MCF 10A (cell line): ENCODE measurements around the gene GRM3. TPM values are rescaled to one million over a fixed set of nuclear protein-coding genes. Genes with fewer than 3 reads are reported as not detected.

Experiments
- BruUV-seq: library from RNA; stranded (reverse); fragments of 400-500 nt; replicated peaks from 2 replicates; lab custom pipeline; 2021; lab: Mats Ljungman, UMichigan
- CTCF ChIA-PET: fragments of 300-600 bp; sonication (Branson Sonifier 250); formaldehyde crosslinking; extraction: SDS; loops from one replicate; lab custom pipeline; 2021; ENCODE audit warnings: antibody characterized with exemption, inconsistent platforms; lab: Yijun Ruan, JAX
- POLR2A ChIA-PET: fragments of 300-600, 350-650 bp; sonication (Branson Sonifier 250); formaldehyde crosslinking; extraction: SDS; loops from one replicate; lab custom pipeline; 2020; ENCODE audit warnings: antibody characterized with exemption, inconsistent platforms; lab: Yijun Ruan, JAX
- DNase-seq: peaks from one replicate; pipeline ENCODE4 v3.0.0-alpha.2; 2018; ENCODE audit not compliant: unreplicated experiment
- H3K27ac Mint-ChIP-seq: one replicate; pipeline ENCODE4 v1.8.0; 2022; ENCODE audit warnings: mild to moderate bottlenecking, low read depth, mixed read lengths; ENCODE audit not compliant: unreplicated experiment
- H3K27me3 Mint-ChIP-seq: one replicate; pipeline ENCODE4 v1.8.0; 2022; ENCODE audit warnings: mixed read lengths; ENCODE audit not compliant: insufficient read depth, unreplicated experiment
- H3K36me3 Mint-ChIP-seq: one replicate; pipeline ENCODE4 v1.8.0; 2022; ENCODE audit warnings: mild to moderate bottlenecking, moderate library complexity, mixed read lengths; ENCODE audit not compliant: insufficient read depth, unreplicated experiment
- H3K4me1 Mint-ChIP-seq: one replicate; pipeline ENCODE4 v1.8.0; 2022; ENCODE audit warnings: mixed read lengths; ENCODE audit not compliant: insufficient read depth, unreplicated experiment
- H3K4me3 Mint-ChIP-seq: one replicate; pipeline ENCODE4 v1.8.0; 2022; ENCODE audit warnings: mild to moderate bottlenecking, moderate library complexity, mixed read lengths; ENCODE audit not compliant: unreplicated experiment
- H3K9me3 Mint-ChIP-seq: one replicate; pipeline ENCODE4 v1.8.0; 2022; ENCODE audit warnings: mixed read lengths; ENCODE audit not compliant: unreplicated experiment
- CTCF ChIP-seq: fragments of 200-600 bp; IDR thresholded peaks from one replicate; pipeline ENCODE4 v1.8.0; 2022; ENCODE audit warnings: antibody characterized with exemption, mild to moderate bottlenecking; ENCODE audit not compliant: unreplicated experiment
- intact Hi-C: fragments of 100-400 bp; cut with micrococcal nuclease; formaldehyde crosslinking; loops from 2 replicates; pipeline ENCODE4 v1.14.1; 2022
- total RNA-seq: library from RNA; stranded (reverse); gene quantifications from 2 replicates; pipeline ENCODE4 v1.2.3, GENCODE V29; 2022

The GRM3 gene
- total RNA-seq, 1 experiment from 2014 or later, result not detected

- no TSS peak for BruUV-seq
- CTCF ChIA-PET, result no interaction called here
- no peak for DNase-seq
- intact Hi-C loops, result no loop called here
- no peak overlapping the region for H3K27ac Mint-ChIP-seq
- H3K4me3 Mint-ChIP-seq, result no peak overlapping the region
- H3K27me3 Mint-ChIP-seq, result peaks cover 13% of the 10 kb centered on the region
- H3K9me3 Mint-ChIP-seq, result no peaks in the 10 kb centered on the region
- POLR2A ChIA-PET, result no interaction called here
- no peaks in the 10 kb centered on the region for H3K36me3 Mint-ChIP-seq
- no peaks in the 10 kb centered on the region for H3K4me1 Mint-ChIP-seq
- TF ChIP-seq CTCF, result no peak
Observed at GRCh38 chr7:86790383-86790782, 146.7 kb downstream of the GRM3 start.

DNA sequence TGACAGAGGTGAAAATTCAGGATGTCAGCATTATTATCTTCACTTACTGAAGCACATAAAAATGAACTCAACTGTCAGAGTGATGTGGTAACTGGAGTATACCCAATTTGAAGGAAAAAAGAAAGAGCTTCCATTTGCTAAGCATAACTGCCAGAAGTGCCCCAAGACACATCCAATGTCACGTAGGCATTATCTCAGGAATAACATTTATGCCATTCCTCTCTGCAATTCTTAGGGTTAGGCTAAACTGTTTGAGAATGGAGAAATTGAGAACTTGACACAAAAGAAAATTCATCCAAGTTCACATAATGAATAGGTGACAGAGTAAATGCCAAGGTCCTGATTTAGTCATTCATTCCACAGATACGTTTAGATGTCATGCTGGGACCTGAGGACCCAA, 148.6 kb downstream of the GRM3 start:
- no peak overlapping the region for H3K4me3 Mint-ChIP-seq
- POLR2A ChIA-PET, result no interaction called here
- TF ChIP-seq CTCF, result no peak
- no peak overlapping the region for H3K27ac Mint-ChIP-seq
- no TSS peak for BruUV-seq
- intact Hi-C loops, result no loop called here
- H3K9me3 Mint-ChIP-seq, result no peaks in the 10 kb centered on the region
- no peaks in the 10 kb centered on the region for H3K4me1 Mint-ChIP-seq
- H3K36me3 Mint-ChIP-seq, result no peaks in the 10 kb centered on the region
- no peak for DNase-seq
- peaks cover 13% of the 10 kb centered on the region for H3K27me3 Mint-ChIP-seq
- CTCF ChIA-PET, result no interaction called here

GRCh38 chr7:86793136-86793535, 149.4 kb downstream of the GRM3 start:
- H3K4me3 Mint-ChIP-seq, result no peak overlapping the region
- CTCF ChIA-PET, result interaction anchor here (0.7 kb wide), 1 partner anchor 98 kb away, joined by 3 read pairs; no protein-coding TSS in a partner anchor
- TF ChIP-seq CTCF, result no peak
- DNase-seq, result no peak
- POLR2A ChIA-PET, result no interaction called here
- no peaks in the 10 kb centered on the region for H3K36me3 Mint-ChIP-seq
- no peaks in the 10 kb centered on the region for H3K4me1 Mint-ChIP-seq
- H3K27me3 Mint-ChIP-seq, result peaks cover 13% of the 10 kb centered on the region
- H3K9me3 Mint-ChIP-seq, result no peaks in the 10 kb centered on the region
- H3K27ac Mint-ChIP-seq, result no peak overlapping the region
- BruUV-seq, result no TSS peak
- intact Hi-C loops, result no loop called here

GRCh38 chr7:86814661-86815379, 171.1 kb downstream of the GRM3 start:
- H3K27ac Mint-ChIP-seq, result no peak overlapping the region
- no peaks in the 10 kb centered on the region for H3K9me3 Mint-ChIP-seq
- H3K27me3 Mint-ChIP-seq, result peaks cover 50% of the 10 kb centered on the region
- DNase-seq, result peak; percentile 23
- H3K4me3 Mint-ChIP-seq, result no peak overlapping the region
- POLR2A ChIA-PET, result no interaction called here
- TF ChIP-seq CTCF, result peak; percentile 24
- intact Hi-C loops, result loop anchor here (2.0 kb wide), 1 partner anchor 924 kb away; no protein-coding TSS in a partner anchor
- H3K4me1 Mint-ChIP-seq, result no peaks in the 10 kb centered on the region
- no peaks in the 10 kb centered on the region for H3K36me3 Mint-ChIP-seq
- CTCF ChIA-PET, result interaction anchor here (0.6 to 1.8 kb wide), 9 partner anchors 9 to 924 kb away, joined by 3 to 14 read pairs (median 3); no protein-coding TSS in a partner anchor
- BruUV-seq, result no TSS peak
